Peyer's patch (tissue), 4 donors: ENCODE measurements around the gene SLC6A18.

Experiments
- CTCF ChIP-seq, 6 experiments: fragments of 450-650 bp in 4 of 6; fragments of 200-600 bp in 2 of 6; sonication (generic) in 1 of 6; IDR thresholded peaks; one replicate each; pipeline ENCODE4 v1.5.1; 2017 to 2019; ENCODE audit warnings: antibody characterized with exemption in 6 of 6, mild to moderate bottlenecking in 3 of 6, moderate library complexity in 1 of 6
- POLR2A ChIP-seq, 2 donors: fragments of 450-650 bp; IDR thresholded peaks; one replicate each; pipeline ENCODE4 v1.5.1; 2017; ENCODE audit warnings: antibody characterized with exemption in 2 of 2, mild to moderate bottlenecking in 2 of 2, moderate library complexity in 2 of 2

- TF ChIP-seq CTCF (IDR thresholded peaks at IDR 0.05) (no peak), POLR2A (IDR thresholded peaks at IDR 0.05) (no peak)
Measured at GRCh38 chr5:1208221-1208742, 16.9 kb upstream of the SLC6A18 start.
